ENCODE results near the gene LRP3. TPM values are rescaled to one million over a fixed set of nuclear protein-coding genes. Genes with fewer than 3 reads are reported as not detected.

LRP3 gene
- total and polyA plus RNA-seq, 2 experiments from 2014 or later = 3.5 to 62.7 TPM

GRCh38 chr19:33192010-33192409 lies 2.1 kb upstream of the LRP3 start:
- peaks cover 2% of the 10 kb centered on the region for H3K4me1 Mint-ChIP-seq
- DNase-seq (ENCODE audit: low spot score) (peak; percentile 76), ATAC-seq (no peak)
- Histone ChIP-seq H3K4me2 (no peak overlapping the region), H3F3A (replicated peaks; ENCODE audit: low read depth) (no peaks in the 10 kb centered on the region), H3K27ac (ENCODE audit: low read depth) (no peak overlapping the region), H3K4me1 (ENCODE audit: insufficient read depth) (peaks cover 6% of the 10 kb centered on the region), H3K4me3 (no peak overlapping the region), H3K9me2 (ENCODE audit: insufficient read depth) (no peaks in the 10 kb centered on the region), H3K79me2 (replicated peaks; ENCODE audit: insufficient read depth) (no peaks in the 10 kb centered on the region), H2AFZ (no peak overlapping the region), H4K20me1 (replicated peaks; ENCODE audit: insufficient read depth) (no peaks in the 10 kb centered on the region), H3K36me3 (ENCODE audit: insufficient read depth) (no peaks in the 10 kb centered on the region), H3K27me3 (ENCODE audit: insufficient read depth) (peaks cover 23% of the 10 kb centered on the region)
- H3K27ac Mint-ChIP-seq = no peak overlapping the region
- H3K36me3 Mint-ChIP-seq (ENCODE audit: low read depth) = no peaks in the 10 kb centered on the region; the same call in 2 of the 3 replicates
- peaks cover 24% of the 10 kb centered on the region for H3K27me3 Mint-ChIP-seq (ENCODE audit: insufficient read depth, low read depth, poor library complexity)
- TF ChIP-seq CTCF (conservative IDR thresholded peaks at IDR 0.05; ENCODE audit: low read depth in 2 of 2) = peak; percentile 72 to 84
- TF ChIP-seq NANOG (IDR thresholded peaks at IDR 0.05; ENCODE audit: borderline replicate concordance) = no peak
- H3K9me3 Mint-ChIP-seq = no peaks in the 10 kb centered on the region; the same call in 2 of the 3 replicates
- H3K4me3 Mint-ChIP-seq = no peak overlapping the region

- 0 out of 2 replicates have a peak overlapping the region, but pooled peaks have one; percentile 66 for H2AFZ ChIP-seq
- H3F3A ChIP-seq (replicated peaks; ENCODE audit: low read depth) = no peaks in the 10 kb centered on the region
- TF ChIP-seq CREB1 (CRISPR knock-in tag; IDR thresholded peaks at IDR 0.05; ENCODE audit: low read depth) (no peak), EZH2 (IDR thresholded peaks at IDR 0.05; ENCODE audit: low read depth, unreplicated experiment) (peak; percentile 50), ZNF114 (CRISPR knock-in tag; IDR thresholded peaks at IDR 0.05) (no peak)
- TF ChIP-seq, protein P1, sequence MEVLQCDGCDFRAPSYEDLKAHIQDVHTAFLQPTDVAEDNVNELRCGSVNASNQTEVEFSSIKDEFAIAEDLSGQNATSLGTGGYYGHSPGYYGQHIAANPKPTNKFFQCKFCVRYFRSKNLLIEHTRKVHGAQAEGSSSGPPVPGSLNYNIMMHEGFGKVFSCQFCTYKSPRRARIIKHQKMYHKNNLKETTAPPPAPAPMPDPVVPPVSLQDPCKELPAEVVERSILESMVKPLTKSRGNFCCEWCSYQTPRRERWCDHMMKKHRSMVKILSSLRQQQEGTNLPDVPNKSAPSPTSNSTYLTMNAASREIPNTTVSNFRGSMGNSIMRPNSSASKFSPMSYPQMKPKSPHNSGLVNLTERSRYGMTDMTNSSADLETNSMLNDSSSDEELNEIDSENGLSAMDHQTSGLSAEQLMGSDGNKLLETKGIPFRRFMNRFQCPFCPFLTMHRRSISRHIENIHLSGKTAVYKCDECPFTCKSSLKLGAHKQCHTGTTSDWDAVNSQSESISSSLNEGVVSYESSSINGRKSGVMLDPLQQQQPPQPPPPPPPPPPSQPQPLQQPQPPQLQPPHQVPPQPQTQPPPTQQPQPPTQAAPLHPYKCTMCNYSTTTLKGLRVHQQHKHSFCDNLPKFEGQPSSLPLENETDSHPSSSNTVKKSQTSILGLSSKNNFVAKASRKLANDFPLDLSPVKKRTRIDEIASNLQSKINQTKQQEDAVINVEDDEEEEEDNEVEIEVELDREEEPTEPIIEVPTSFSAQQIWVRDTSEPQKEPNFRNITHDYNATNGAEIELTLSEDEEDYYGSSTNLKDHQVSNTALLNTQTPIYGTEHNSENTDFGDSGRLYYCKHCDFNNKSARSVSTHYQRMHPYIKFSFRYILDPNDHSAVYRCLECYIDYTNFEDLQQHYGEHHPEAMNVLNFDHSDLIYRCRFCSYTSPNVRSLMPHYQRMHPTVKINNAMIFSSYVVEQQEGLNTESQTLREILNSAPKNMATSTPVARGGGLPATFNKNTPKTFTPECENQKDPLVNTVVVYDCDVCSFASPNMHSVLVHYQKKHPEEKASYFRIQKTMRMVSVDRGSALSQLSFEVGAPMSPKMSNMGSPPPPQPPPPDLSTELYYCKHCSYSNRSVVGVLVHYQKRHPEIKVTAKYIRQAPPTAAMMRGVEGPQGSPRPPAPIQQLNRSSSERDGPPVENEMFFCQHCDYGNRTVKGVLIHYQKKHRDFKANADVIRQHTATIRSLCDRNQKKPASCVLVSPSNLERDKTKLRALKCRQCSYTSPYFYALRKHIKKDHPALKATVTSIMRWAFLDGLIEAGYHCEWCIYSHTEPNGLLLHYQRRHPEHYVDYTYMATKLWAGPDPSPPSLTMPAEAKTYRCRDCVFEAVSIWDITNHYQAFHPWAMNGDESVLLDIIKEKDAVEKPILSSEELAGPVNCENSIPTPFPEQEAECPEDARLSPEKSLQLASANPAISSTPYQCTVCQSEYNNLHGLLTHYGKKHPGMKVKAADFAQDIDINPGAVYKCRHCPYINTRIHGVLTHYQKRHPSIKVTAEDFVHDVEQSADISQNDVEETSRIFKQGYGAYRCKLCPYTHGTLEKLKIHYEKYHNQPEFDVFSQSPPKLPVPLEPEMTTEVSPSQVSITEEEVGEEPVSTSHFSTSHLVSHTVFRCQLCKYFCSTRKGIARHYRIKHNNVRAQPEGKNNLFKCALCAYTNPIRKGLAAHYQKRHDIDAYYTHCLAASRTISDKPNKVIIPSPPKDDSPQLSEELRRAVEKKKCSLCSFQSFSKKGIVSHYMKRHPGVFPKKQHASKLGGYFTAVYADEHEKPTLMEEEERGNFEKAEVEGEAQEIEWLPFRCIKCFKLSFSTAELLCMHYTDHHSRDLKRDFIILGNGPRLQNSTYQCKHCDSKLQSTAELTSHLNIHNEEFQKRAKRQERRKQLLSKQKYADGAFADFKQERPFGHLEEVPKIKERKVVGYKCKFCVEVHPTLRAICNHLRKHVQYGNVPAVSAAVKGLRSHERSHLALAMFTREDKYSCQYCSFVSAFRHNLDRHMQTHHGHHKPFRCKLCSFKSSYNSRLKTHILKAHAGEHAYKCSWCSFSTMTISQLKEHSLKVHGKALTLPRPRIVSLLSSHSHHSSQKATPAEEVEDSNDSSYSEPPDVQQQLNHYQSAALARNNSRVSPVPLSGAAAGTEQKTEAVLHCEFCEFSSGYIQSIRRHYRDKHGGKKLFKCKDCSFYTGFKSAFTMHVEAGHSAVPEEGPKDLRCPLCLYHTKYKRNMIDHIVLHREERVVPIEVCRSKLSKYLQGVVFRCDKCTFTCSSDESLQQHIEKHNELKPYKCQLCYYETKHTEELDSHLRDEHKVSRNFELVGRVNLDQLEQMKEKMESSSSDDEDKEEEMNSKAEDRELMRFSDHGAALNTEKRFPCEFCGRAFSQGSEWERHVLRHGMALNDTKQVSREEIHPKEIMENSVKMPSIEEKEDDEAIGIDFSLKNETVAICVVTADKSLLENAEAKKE (CRISPR knock-in tag; IDR thresholded peaks at IDR 0.05) = no peak
- TF ChIP-seq, protein P2, sequence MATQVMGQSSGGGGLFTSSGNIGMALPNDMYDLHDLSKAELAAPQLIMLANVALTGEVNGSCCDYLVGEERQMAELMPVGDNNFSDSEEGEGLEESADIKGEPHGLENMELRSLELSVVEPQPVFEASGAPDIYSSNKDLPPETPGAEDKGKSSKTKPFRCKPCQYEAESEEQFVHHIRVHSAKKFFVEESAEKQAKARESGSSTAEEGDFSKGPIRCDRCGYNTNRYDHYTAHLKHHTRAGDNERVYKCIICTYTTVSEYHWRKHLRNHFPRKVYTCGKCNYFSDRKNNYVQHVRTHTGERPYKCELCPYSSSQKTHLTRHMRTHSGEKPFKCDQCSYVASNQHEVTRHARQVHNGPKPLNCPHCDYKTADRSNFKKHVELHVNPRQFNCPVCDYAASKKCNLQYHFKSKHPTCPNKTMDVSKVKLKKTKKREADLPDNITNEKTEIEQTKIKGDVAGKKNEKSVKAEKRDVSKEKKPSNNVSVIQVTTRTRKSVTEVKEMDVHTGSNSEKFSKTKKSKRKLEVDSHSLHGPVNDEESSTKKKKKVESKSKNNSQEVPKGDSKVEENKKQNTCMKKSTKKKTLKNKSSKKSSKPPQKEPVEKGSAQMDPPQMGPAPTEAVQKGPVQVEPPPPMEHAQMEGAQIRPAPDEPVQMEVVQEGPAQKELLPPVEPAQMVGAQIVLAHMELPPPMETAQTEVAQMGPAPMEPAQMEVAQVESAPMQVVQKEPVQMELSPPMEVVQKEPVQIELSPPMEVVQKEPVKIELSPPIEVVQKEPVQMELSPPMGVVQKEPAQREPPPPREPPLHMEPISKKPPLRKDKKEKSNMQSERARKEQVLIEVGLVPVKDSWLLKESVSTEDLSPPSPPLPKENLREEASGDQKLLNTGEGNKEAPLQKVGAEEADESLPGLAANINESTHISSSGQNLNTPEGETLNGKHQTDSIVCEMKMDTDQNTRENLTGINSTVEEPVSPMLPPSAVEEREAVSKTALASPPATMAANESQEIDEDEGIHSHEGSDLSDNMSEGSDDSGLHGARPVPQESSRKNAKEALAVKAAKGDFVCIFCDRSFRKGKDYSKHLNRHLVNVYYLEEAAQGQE (IDR thresholded peaks at IDR 0.05; ENCODE audit: unreplicated experiment) = no peak
- ATAC-seq = no peak
- Mint-ChIP-seq H3K27ac (no peak overlapping the region), H3K4me1 (no peaks in the 10 kb centered on the region; the same call in 2 of the 3 replicates), H3K4me3 (peak overlapping the region; percentile 71), H3K27me3 (ENCODE audit: insufficient read depth, low read depth, poor library complexity) (peaks cover 24% of the 10 kb centered on the region), H3K36me3 (ENCODE audit: low read depth) (no peaks in the 10 kb centered on the region; the same call in 2 of the 3 replicates), H3K9me3 (no peaks in the 10 kb centered on the region; the same call in 2 of the 3 replicates)
- peak overlapping the region; percentile 42 for H3K4me3 ChIP-seq
- H3K27me3 ChIP-seq (ENCODE audit: insufficient read depth) = peaks cover 23% of the 10 kb centered on the region
- H3K79me2 ChIP-seq (replicated peaks; ENCODE audit: insufficient read depth) = no peaks in the 10 kb centered on the region
- H3K4me1 ChIP-seq (ENCODE audit: insufficient read depth) = peaks cover 5% of the 10 kb centered on the region; the same call in 1 of the 2 replicates
- H3K36me3 ChIP-seq (ENCODE audit: insufficient read depth) = no peaks in the 10 kb centered on the region
- no peak for DNase-seq (ENCODE audit: low spot score)
- no peaks in the 10 kb centered on the region for H3K9me2 ChIP-seq (ENCODE audit: insufficient read depth)
- H4K20me1 ChIP-seq (replicated peaks; ENCODE audit: insufficient read depth) = no peaks in the 10 kb centered on the region
- peak overlapping the region; percentile 71; the same call in 1 of the 2 replicates for H3K4me2 ChIP-seq
- no peak overlapping the region for H3K27ac ChIP-seq (ENCODE audit: low read depth)
Observed at GRCh38 chr19:33193269-33193864, 763 bp upstream of the LRP3 start.
